A549 (cell line): ENCODE data around the gene EIF4G2. TPM values are rescaled to one million over a fixed set of nuclear protein-coding genes. Genes with fewer than 3 reads are reported as not detected.

Experiments used
- ATAC-seq, 2 experiments: fragments of 200-7000 bp in 1 of 2; fragments of >200 bp in 1 of 2; cut with Nextera tagmentation in 1 of 2; cut with Tn5 transposase in 1 of 2; 3 replicates each; pipeline versions ENCODE4 v1.8.0 to v1.9.1; 2018 to 2020; ENCODE audit warnings: mild to moderate bottlenecking in 1 of 2, moderate library complexity in 1 of 2
- CTCF ChIA-PET: fragments of 300-600 bp; sonication (Branson Sonifier 250); formaldehyde crosslinking; extraction: SDS; loops from one replicate; lab custom pipeline; 2021; ENCODE audit warnings: antibody characterized with exemption, inconsistent platforms; lab: Yijun Ruan, JAX
- POLR2A ChIA-PET: fragments of 350-600 bp; formaldehyde crosslinking; extraction: SDS; loops from one replicate; lab custom pipeline; 2021; ENCODE audit warnings: antibody characterized with exemption, inconsistent platforms; lab: Yijun Ruan, JAX
- DNase-seq, 2 experiments: peaks; one replicate each; pipeline versions ENCODE4 v3.0.0 to v3.0.0-alpha.2; 2011 to 2016; ENCODE audit warnings: low read depth in 1 of 2, low spot score in 1 of 2
- FAIRE-seq: peaks from 2 replicates; lab custom pipeline; 2011; peaks lifted over from hg19 to GRCh38; lab: Jason Lieb, UNC
- H3K27ac ChIP-seq, 2 experiments: fragments of >200 bp; sonication (Bioruptor Twin); formaldehyde crosslinking; 3 replicates each; pipeline ENCODE4 v1.5.1; 2016 to 2017
- H3K4me1 ChIP-seq: fragments of >200 bp; sonication (Bioruptor Twin); formaldehyde crosslinking; 3 replicates; pipeline ENCODE4 v1.6.1; 2016
- H3K4me2 ChIP-seq: fragments of >200 bp; sonication (Bioruptor Twin); formaldehyde crosslinking; 3 replicates; pipeline ENCODE4 v1.6.1; 2016
- H3K4me3 ChIP-seq: fragments of >200 bp; sonication (Bioruptor Twin); formaldehyde crosslinking; 3 replicates; pipeline ENCODE4 v1.5.1; 2016
- H3K9me3 ChIP-seq: fragments of >200 bp; sonication (Bioruptor Twin); formaldehyde crosslinking; 3 replicates; pipeline ENCODE4 v1.6.1; 2016
- BHLHE40 ChIP-seq: IDR thresholded peaks from 2 replicates; pipeline ENCODE4 v1.6.1; 2012; ENCODE audit warnings: low read depth, low read length, inconsistent platforms
- CBX2 ChIP-seq: fragments of 200-600 bp; sonication (generic); IDR thresholded peaks from 2 replicates; pipeline ENCODE4 v1.6.1; 2016; ENCODE audit warnings: low read depth, mild to moderate bottlenecking, borderline replicate concordance
- CBX8 ChIP-seq: fragments of 200-600 bp; sonication (generic); IDR thresholded peaks from 2 replicates; pipeline ENCODE4 v1.6.1; 2016
- CEBPB ChIP-seq, 2 experiments: fragments of >200 bp in 1 of 2; sonication (Bioruptor Twin) in 1 of 2; formaldehyde crosslinking in 1 of 2; IDR thresholded peaks; 2 replicates each; pipeline ENCODE4 v1.6.1; 2012 to 2016
- CHD4 ChIP-seq: fragments of 200-600 bp; sonication (generic); IDR thresholded peaks from 2 replicates; pipeline ENCODE4 v1.6.1; 2016; ENCODE audit warnings: antibody characterized with exemption, mild to moderate bottlenecking, borderline replicate concordance
- EHF ChIP-seq: fragments of 250-450 bp; sonication (Bioruptor Pico); IDR thresholded peaks from 2 replicates; pipeline ENCODE4 v1.5.0; 2020; ENCODE audit warnings: mild to moderate bottlenecking
- ESRRA ChIP-seq: fragments of 150-350 bp; IDR thresholded peaks from 2 replicates; pipeline ENCODE4 v1.6.1; 2014; ENCODE audit warnings: mild to moderate bottlenecking, low read length, borderline replicate concordance
- FOSB ChIP-seq: fragments of 250-450 bp; sonication (Bioruptor Pico); IDR thresholded peaks from 2 replicates; pipeline ENCODE4 v1.5.0; 2020; ENCODE audit warnings: mild to moderate bottlenecking, moderate library complexity
- FOSL2 ChIP-seq, 2 experiments: fragments of 450-650 bp in 1 of 2; fragments of >200 bp in 1 of 2; sonication (Bioruptor Twin) in 1 of 2; formaldehyde crosslinking; IDR thresholded peaks; 2 replicates each; pipeline versions ENCODE4 v1.5.0 to v1.6.1; 2016 to 2020; ENCODE audit warnings: mild to moderate bottlenecking in 1 of 2, moderate library complexity in 1 of 2
- FOXS1 ChIP-seq: fragments of 250-450 bp; sonication (Bioruptor Pico); IDR thresholded peaks from 2 replicates; pipeline ENCODE4 v1.5.0; 2020; ENCODE audit warnings: mild to moderate bottlenecking, moderate library complexity
- HDAC2 ChIP-seq: fragments of 200-600 bp; sonication (generic); IDR thresholded peaks from 2 replicates; pipeline ENCODE4 v1.6.1; 2016
- HOXA7 ChIP-seq: fragments of 250-450 bp; sonication (Bioruptor Pico); IDR thresholded peaks from 2 replicates; pipeline ENCODE4 v1.5.0; 2020; ENCODE audit warnings: mild to moderate bottlenecking, moderate library complexity
- HOXB5 ChIP-seq: fragments of 250-450 bp; sonication (Bioruptor Pico); IDR thresholded peaks from 2 replicates; pipeline ENCODE4 v1.5.0; 2020; ENCODE audit warnings: mild to moderate bottlenecking, moderate library complexity
- KDM1A ChIP-seq: fragments of 200-600 bp; sonication (generic); IDR thresholded peaks from 2 replicates; pipeline ENCODE4 v1.6.1; 2016; ENCODE audit warnings: low read depth, mild to moderate bottlenecking
- KDM5A ChIP-seq: fragments of 200-600 bp; sonication (generic); IDR thresholded peaks from 2 replicates; pipeline ENCODE4 v1.6.1; 2016; ENCODE audit warnings: antibody characterized with exemption, mild to moderate bottlenecking
- PHF8 ChIP-seq: fragments of 200-600 bp; sonication (generic); IDR thresholded peaks from 2 replicates; pipeline ENCODE4 v1.6.1; 2016; ENCODE audit warnings: low read depth, mild to moderate bottlenecking, antibody characterized with exemption, moderate library complexity, borderline replicate concordance
- POLR2AphosphoS2 ChIP-seq: conservative IDR thresholded peaks from 2 replicates; pipeline ENCODE4 v1.6.1; 2012; ENCODE audit warnings: low read length, improper control_type of control experiment, inconsistent platforms
- RARB ChIP-seq: fragments of 250-450 bp; sonication (Bioruptor Pico); IDR thresholded peaks from 2 replicates; pipeline ENCODE4 v1.8.0; 2021; ENCODE audit warnings: mild to moderate bottlenecking, moderate library complexity
- RFX5 ChIP-seq: fragments of 450-650 bp; IDR thresholded peaks from 2 replicates; pipeline ENCODE4 v1.7.1; 2014; ENCODE audit warnings: antibody characterized with exemption, mild to moderate bottlenecking, moderate library complexity
- RNF2 ChIP-seq: fragments of 200-600 bp; sonication (generic); IDR thresholded peaks from 2 replicates; pipeline ENCODE4 v1.6.1; 2016; ENCODE audit warnings: low read depth, mild to moderate bottlenecking, antibody characterized with exemption, moderate library complexity, borderline replicate concordance
- TFCP2L1 ChIP-seq: fragments of 250-450 bp; sonication (Bioruptor Pico); IDR thresholded peaks from 2 replicates; pipeline ENCODE4 v1.5.0; 2021; ENCODE audit warnings: mild to moderate bottlenecking
- ZFP36 ChIP-seq: fragments of 450-650 bp; IDR thresholded peaks from 2 replicates; pipeline ENCODE4 v1.6.1; 2014; ENCODE audit warnings: borderline replicate concordance; ENCODE audit not compliant: partially characterized antibody
- WGBS: methylation state at CpG from one replicate; pipeline ENCODE4 v1.1.6; 2017; ENCODE audit errors: missing lambda C conversion rate; 5-methylcytosine and 5-hydroxymethylcytosine counted together
- polyA plus RNA-seq, 4 experiments: library from polyadenylated mRNA; depleted of rRNA in 3 of 4; stranded (reverse); fragments of >200 nt; fragmentation: RNase III in 1 of 4; extraction: RNeasy Plus Mini Kit Qiagen cat#74134 plus additional on column Dnase treatment in 1 of 4; gene quantifications; 2 replicates in 3 of 4; 3 replicates in 1 of 4; pipeline ENCODE4 v1.2.3, GENCODE V29; 2011 to 2017
- TF ChIP-seq, protein P1 (sequence below): fragments of >200 bp; sonication (Bioruptor Twin); formaldehyde crosslinking; IDR thresholded peaks from 3 replicates; pipeline ENCODE4 v1.6.1; 2016
- TF ChIP-seq, protein P2 (sequence below): fragments of 450-650 bp; IDR thresholded peaks from 2 replicates; pipeline ENCODE4 v1.6.1; 2014; ENCODE audit warnings: antibody characterized with exemption
- TF ChIP-seq, protein P3 (sequence below): fragments of 150-350 bp; IDR thresholded peaks from 2 replicates; pipeline ENCODE4 v1.6.1; 2014; ENCODE audit warnings: low read depth, mild to moderate bottlenecking, low read length
- TF ChIP-seq, protein P4 (sequence below): fragments of 250-450 bp; sonication (Bioruptor Pico); IDR thresholded peaks from 2 replicates; pipeline ENCODE4 v1.5.0; 2021; ENCODE audit warnings: mild to moderate bottlenecking, moderate library complexity, borderline replicate concordance
- TF ChIP-seq, protein P5 (sequence below): fragments of 200-600 bp; sonication (generic); IDR thresholded peaks from 2 replicates; pipeline ENCODE4 v1.6.1; 2016; ENCODE audit warnings: antibody characterized with exemption, mild to moderate bottlenecking, moderate library complexity
- TF ChIP-seq, protein P6 (sequence below): fragments of >200 bp; sonication (Bioruptor Twin); formaldehyde crosslinking; IDR thresholded peaks from 3 replicates; pipeline ENCODE4 v1.5.1; 2016

EIF4G2 gene
- polyA plus RNA-seq, 2 of the 4 experiments (the other 2 are of a cell fraction), result 901 to 1,171 TPM

DNA sequence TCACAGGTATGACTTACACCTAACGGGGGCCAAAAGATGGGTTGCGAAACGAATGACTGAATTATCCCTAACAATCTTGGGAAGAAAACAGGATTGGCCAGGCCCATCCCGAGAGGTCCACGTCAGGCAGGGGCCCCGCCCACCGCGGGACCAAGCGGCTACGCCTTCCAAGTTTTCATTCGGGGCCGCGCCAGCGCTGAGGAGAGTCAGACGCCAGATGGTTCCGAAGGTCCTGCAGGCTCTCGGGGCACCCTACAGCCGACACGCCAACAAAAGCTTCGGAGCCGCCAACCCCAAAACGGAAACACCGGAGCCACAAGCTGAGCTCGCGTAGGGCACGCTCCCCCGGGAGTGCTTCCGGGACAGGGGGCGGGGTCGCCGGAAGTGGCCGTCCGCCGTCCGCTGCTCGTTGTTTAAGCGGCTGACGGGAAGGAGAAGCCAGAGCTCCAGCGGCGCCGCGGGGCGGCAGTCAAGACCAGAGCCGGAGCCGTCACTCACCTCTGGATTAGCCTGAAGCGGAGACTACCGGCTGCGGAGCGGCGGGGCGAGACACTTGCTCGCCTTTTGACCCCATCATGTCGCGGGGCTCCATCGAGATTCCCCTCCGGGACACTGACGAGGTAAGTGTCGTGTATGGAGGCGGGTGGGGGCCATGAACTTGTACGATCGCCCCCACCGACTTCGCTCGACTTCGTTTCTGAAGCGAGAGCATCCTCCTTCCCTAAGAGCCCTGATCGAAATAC, 57.7 kb downstream of the EIF4G2 start, which contains the start of gene CTR9:
TSS of gene CTR9 (plus strand) at position 409 of the 743 bp plus-strand sequence. CDS start at position 576, 167 bp downstream.
- CTCF ChIA-PET, result interaction anchor here (0.8 to 1.1 kb wide), 4 partner anchors 13 to 443 kb away, joined by 3 to 4 read pairs (median 3); no protein-coding TSS in a partner anchor
- POLR2A ChIA-PET, result interaction anchor here (0.6 to 1.5 kb wide), 19 partner anchors 9 to 1336 kb away, joined by 3 to 21 read pairs (median 4); partner anchors contain the start of genes ADM, AMPD3, EIF4G2 and GALNT18
- WGBS, result 3% methylated on average over 57 of the region's 67 CpGs
- peak within 1 kb of the TSS; percentile 78 for H3K4me3 ChIP-seq
- H3K27ac ChIP-seq, result peak within 1 kb of the TSS; percentile 86 to 92
- ATAC-seq (peak; percentile 98 to 99), FAIRE-seq (no peak), DNase-seq (peak; percentile 85 to 94)
- no peaks in the 10 kb centered on the region for H3K9me3 ChIP-seq
- peak within 1 kb of the TSS; percentile 83 for H3K4me2 ChIP-seq
- peaks cover 9% of the 10 kb centered on the region; the same call in 1 of the 3 replicates for H3K4me1 ChIP-seq
- TF ChIP-seq, protein P1, sequence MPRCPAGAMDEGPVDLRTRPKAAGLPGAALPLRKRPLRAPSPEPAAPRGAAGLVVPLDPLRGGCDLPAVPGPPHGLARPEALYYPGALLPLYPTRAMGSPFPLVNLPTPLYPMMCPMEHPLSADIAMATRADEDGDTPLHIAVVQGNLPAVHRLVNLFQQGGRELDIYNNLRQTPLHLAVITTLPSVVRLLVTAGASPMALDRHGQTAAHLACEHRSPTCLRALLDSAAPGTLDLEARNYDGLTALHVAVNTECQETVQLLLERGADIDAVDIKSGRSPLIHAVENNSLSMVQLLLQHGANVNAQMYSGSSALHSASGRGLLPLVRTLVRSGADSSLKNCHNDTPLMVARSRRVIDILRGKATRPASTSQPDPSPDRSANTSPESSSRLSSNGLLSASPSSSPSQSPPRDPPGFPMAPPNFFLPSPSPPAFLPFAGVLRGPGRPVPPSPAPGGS, result peak; percentile 62; the same call in 1 of the 3 replicates
- TF ChIP-seq, protein P2, sequence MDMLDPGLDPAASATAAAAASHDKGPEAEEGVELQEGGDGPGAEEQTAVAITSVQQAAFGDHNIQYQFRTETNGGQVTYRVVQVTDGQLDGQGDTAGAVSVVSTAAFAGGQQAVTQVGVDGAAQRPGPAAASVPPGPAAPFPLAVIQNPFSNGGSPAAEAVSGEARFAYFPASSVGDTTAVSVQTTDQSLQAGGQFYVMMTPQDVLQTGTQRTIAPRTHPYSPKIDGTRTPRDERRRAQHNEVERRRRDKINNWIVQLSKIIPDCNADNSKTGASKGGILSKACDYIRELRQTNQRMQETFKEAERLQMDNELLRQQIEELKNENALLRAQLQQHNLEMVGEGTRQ, result no peak
- peak; percentile 87 to 96; a peak in 3 of 4 replicates for TF ChIP-seq CEBPB (IDR thresholded peaks at IDR 0.05)
- TF ChIP-seq HOXA7, result no peak
- TF ChIP-seq, protein P3, sequence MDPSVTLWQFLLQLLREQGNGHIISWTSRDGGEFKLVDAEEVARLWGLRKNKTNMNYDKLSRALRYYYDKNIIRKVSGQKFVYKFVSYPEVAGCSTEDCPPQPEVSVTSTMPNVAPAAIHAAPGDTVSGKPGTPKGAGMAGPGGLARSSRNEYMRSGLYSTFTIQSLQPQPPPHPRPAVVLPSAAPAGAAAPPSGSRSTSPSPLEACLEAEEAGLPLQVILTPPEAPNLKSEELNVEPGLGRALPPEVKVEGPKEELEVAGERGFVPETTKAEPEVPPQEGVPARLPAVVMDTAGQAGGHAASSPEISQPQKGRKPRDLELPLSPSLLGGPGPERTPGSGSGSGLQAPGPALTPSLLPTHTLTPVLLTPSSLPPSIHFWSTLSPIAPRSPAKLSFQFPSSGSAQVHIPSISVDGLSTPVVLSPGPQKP, result no peak
- TF ChIP-seq RNF2, result no peak
- no peak for TF ChIP-seq KDM5A
- TF ChIP-seq RFX5, result no peak
- TF ChIP-seq, protein P4, sequence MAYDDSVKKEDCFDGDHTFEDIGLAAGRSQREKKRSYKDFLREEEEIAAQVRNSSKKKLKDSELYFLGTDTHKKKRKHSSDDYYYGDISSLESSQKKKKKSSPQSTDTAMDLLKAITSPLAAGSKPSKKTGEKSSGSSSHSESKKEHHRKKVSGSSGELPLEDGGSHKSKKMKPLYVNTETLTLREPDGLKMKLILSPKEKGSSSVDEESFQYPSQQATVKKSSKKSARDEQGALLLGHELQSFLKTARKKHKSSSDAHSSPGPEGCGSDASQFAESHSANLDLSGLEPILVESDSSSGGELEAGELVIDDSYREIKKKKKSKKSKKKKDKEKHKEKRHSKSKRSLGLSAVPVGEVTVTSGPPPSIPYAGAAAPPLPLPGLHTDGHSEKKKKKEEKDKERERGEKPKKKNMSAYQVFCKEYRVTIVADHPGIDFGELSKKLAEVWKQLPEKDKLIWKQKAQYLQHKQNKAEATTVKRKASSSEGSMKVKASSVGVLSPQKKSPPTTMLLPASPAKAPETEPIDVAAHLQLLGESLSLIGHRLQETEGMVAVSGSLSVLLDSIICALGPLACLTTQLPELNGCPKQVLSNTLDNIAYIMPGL (CRISPR knock-in tag), result no peak
- TF ChIP-seq CHD4, result no peak
- no peak for TF ChIP-seq ZFP36
- TF ChIP-seq CBX8, result no peak
- no peak for TF ChIP-seq CBX2
- TF ChIP-seq KDM1A, result no peak
- TF ChIP-seq PHF8, result peak; percentile 97
- TF ChIP-seq TFCP2L1, result no peak
- TF ChIP-seq HOXB5, result peak; percentile 53; the same call in 1 of the 2 replicates
- no peak for TF ChIP-seq ESRRA
- no peak for TF ChIP-seq POLR2AphosphoS2
- TF ChIP-seq FOXS1 (CRISPR knock-in tag), result no peak
- TF ChIP-seq, protein P5, sequence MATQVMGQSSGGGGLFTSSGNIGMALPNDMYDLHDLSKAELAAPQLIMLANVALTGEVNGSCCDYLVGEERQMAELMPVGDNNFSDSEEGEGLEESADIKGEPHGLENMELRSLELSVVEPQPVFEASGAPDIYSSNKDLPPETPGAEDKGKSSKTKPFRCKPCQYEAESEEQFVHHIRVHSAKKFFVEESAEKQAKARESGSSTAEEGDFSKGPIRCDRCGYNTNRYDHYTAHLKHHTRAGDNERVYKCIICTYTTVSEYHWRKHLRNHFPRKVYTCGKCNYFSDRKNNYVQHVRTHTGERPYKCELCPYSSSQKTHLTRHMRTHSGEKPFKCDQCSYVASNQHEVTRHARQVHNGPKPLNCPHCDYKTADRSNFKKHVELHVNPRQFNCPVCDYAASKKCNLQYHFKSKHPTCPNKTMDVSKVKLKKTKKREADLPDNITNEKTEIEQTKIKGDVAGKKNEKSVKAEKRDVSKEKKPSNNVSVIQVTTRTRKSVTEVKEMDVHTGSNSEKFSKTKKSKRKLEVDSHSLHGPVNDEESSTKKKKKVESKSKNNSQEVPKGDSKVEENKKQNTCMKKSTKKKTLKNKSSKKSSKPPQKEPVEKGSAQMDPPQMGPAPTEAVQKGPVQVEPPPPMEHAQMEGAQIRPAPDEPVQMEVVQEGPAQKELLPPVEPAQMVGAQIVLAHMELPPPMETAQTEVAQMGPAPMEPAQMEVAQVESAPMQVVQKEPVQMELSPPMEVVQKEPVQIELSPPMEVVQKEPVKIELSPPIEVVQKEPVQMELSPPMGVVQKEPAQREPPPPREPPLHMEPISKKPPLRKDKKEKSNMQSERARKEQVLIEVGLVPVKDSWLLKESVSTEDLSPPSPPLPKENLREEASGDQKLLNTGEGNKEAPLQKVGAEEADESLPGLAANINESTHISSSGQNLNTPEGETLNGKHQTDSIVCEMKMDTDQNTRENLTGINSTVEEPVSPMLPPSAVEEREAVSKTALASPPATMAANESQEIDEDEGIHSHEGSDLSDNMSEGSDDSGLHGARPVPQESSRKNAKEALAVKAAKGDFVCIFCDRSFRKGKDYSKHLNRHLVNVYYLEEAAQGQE, result peak; percentile 27; the same call in 1 of the 2 replicates
- no peak for TF ChIP-seq FOSB (CRISPR knock-in tag)
- no peak for TF ChIP-seq HDAC2
- no peak for TF ChIP-seq RARB (CRISPR knock-in tag)
- TF ChIP-seq, protein P6, sequence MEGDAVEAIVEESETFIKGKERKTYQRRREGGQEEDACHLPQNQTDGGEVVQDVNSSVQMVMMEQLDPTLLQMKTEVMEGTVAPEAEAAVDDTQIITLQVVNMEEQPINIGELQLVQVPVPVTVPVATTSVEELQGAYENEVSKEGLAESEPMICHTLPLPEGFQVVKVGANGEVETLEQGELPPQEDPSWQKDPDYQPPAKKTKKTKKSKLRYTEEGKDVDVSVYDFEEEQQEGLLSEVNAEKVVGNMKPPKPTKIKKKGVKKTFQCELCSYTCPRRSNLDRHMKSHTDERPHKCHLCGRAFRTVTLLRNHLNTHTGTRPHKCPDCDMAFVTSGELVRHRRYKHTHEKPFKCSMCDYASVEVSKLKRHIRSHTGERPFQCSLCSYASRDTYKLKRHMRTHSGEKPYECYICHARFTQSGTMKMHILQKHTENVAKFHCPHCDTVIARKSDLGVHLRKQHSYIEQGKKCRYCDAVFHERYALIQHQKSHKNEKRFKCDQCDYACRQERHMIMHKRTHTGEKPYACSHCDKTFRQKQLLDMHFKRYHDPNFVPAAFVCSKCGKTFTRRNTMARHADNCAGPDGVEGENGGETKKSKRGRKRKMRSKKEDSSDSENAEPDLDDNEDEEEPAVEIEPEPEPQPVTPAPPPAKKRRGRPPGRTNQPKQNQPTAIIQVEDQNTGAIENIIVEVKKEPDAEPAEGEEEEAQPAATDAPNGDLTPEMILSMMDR, result peak; percentile 30
- TF ChIP-seq EHF, result no peak
- TF ChIP-seq BHLHE40, result no peak
- no peak for TF ChIP-seq FOSL2 (IDR thresholded peaks at IDR 0.05)
- TF ChIP-seq FOSL2 (CRISPR knock-in tag; IDR thresholded peaks at IDR 0.05), result no peak; the same call in 1 of the 2 replicates
